ENCODE data around the gene VAMP7. TPM values are rescaled to one million over a fixed set of nuclear protein-coding genes. Genes with fewer than 3 reads are reported as not detected.

Gene VAMP7
- total and polyA plus RNA-seq, 2 of the 13 experiments (the other 11 are each of a cell fraction or from before 2014, with no cell fraction given) = 13.4 to 20.7 TPM

DNA sequence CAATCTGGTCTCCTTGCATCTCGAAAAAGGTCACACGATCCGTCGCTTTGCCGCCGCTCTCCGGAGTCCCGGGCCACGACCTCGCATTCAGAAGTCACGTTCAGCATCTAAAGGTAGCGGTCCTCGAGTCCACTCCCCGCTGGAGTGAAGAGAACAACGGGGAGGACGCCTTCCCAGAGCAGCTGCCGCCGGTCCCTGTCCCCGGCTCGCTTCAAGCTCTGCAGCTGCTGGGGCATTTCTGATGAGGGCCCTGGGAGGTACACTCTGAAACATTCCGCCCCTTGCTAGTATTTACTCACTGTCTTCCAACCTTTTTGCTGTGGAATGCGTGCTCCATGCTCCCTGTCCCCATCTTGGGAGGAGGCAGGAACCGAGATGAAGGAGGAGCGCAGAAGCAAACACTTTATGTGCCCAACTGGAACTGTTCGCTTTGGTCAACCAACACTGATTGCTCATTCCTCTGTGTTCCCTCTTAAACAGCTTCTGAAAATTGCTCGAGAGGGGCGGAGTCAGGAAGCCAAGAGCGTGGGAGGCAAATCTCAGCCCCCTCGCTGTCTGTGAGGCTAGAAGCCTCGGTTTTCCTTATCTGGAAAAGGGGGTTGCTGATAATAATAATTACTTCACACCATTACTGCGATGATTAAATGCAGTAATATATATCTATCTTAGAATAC is 6.4 kb upstream of the VAMP7 start:
- in situ Hi-C loops (cut with HindIII; ENCODE audit: extremely low pct_ligation_motif_present, low pct_unique_long_range_greater_than_20kb) = no loop called here
- Histone ChIP-seq H3K36me3 (replicated peaks in 1 of 2; ENCODE audit: control insufficient read depth in 1 of 2, insufficient read depth in 2 of 2, low read length in 2 of 2) (no peaks in the 10 kb centered on the region), H3K4me3 (replicated peaks in 1 of 3; ENCODE audit: insufficient read depth in 1 of 3, low read depth in 2 of 3, low read length in 3 of 3) (peak overlapping the region in 1 of 3 experiments; percentile 37; a peak in 1 of 6 replicates), H3K4me2 (ENCODE audit: low read depth, low read length) (peak overlapping the region; percentile 57), H4K20me1 (ENCODE audit: insufficient read depth, low read length) (no peaks in the 10 kb centered on the region), H3K9me3 (ENCODE audit: low read length) (peaks cover 54% of the 10 kb centered on the region), H3K27ac (ENCODE audit: extremely low read length, insufficient read depth, low read length) (no peak overlapping the region), H3K9ac (ENCODE audit: insufficient read depth, low read depth, low read length) (no peak overlapping the region), H2AFZ (ENCODE audit: low read length) (no peak overlapping the region), H3K27me3 (ENCODE audit: control insufficient read depth in 1 of 2, insufficient read depth in 2 of 2, low read length in 2 of 2) (peaks cover 1 to 4% of the 10 kb centered on the region in 2 experiments; a peak in 1 of 5 replicates), H3K79me2 (ENCODE audit: insufficient read depth, low read length) (no peaks in the 10 kb centered on the region), H3K4me1 (ENCODE audit: insufficient read depth, low read length) (no peaks in the 10 kb centered on the region)
- intact Hi-C loops (cut with micrococcal nuclease; ENCODE audit: unreplicated experiment) = no loop called here
- FAIRE-seq (no peak), DNase-seq (ENCODE audit: low spot score) (no peak), ATAC-seq (peak; percentile 57)
- BruUV-seq (replicated peaks) = no TSS peak
- TF ChIP-seq ZNF629 (CRISPR knock-in tag; conservative IDR thresholded peaks at IDR 0.05) = peak; percentile 50; the same call in 1 of the 2 replicates
- TF ChIP-seq, protein P1, sequence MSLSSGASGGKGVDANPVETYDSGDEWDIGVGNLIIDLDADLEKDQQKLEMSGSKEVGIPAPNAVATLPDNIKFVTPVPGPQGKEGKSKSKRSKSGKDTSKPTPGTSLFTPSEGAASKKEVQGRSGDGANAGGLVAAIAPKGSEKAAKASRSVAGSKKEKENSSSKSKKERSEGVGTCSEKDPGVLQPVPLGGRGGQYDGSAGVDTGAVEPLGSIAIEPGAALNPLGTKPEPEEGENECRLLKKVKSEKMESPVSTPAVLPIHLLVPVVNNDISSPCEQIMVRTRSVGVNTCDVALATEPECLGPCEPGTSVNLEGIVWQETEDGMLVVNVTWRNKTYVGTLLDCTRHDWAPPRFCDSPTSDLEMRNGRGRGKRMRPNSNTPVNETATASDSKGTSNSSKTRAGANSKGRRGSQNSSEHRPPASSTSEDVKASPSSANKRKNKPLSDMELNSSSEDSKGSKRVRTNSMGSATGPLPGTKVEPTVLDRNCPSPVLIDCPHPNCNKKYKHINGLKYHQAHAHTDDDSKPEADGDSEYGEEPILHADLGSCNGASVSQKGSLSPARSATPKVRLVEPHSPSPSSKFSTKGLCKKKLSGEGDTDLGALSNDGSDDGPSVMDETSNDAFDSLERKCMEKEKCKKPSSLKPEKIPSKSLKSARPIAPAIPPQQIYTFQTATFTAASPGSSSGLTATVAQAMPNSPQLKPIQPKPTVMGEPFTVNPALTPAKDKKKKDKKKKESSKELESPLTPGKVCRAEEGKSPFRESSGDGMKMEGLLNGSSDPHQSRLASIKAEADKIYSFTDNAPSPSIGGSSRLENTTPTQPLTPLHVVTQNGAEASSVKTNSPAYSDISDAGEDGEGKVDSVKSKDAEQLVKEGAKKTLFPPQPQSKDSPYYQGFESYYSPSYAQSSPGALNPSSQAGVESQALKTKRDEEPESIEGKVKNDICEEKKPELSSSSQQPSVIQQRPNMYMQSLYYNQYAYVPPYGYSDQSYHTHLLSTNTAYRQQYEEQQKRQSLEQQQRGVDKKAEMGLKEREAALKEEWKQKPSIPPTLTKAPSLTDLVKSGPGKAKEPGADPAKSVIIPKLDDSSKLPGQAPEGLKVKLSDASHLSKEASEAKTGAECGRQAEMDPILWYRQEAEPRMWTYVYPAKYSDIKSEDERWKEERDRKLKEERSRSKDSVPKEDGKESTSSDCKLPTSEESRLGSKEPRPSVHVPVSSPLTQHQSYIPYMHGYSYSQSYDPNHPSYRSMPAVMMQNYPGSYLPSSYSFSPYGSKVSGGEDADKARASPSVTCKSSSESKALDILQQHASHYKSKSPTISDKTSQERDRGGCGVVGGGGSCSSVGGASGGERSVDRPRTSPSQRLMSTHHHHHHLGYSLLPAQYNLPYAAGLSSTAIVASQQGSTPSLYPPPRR (CRISPR knock-in tag; IDR thresholded peaks at IDR 0.05; ENCODE audit: borderline replicate concordance) = no peak
- 27% methylated on average over 21 of the region's 31 CpGs for WGBS (ENCODE audit: low lambda C conversion rate)
- ChIA-PET POLR2A (no interaction called here), CTCF (ENCODE audit: low intra/inter-chr PET ratio, low total read pairs) (no interaction called here)
